ENCODE data around the gene LRRC36. TPM values are rescaled to one million over a fixed set of nuclear protein-coding genes. Genes with fewer than 3 reads are reported as not detected.

The LRRC36 gene
- total and polyA plus RNA-seq, 2 of the 13 experiments (the other 11 are each of a cell fraction or from before 2014, with no cell fraction given): 0.12 to 0.15 TPM

DNA sequence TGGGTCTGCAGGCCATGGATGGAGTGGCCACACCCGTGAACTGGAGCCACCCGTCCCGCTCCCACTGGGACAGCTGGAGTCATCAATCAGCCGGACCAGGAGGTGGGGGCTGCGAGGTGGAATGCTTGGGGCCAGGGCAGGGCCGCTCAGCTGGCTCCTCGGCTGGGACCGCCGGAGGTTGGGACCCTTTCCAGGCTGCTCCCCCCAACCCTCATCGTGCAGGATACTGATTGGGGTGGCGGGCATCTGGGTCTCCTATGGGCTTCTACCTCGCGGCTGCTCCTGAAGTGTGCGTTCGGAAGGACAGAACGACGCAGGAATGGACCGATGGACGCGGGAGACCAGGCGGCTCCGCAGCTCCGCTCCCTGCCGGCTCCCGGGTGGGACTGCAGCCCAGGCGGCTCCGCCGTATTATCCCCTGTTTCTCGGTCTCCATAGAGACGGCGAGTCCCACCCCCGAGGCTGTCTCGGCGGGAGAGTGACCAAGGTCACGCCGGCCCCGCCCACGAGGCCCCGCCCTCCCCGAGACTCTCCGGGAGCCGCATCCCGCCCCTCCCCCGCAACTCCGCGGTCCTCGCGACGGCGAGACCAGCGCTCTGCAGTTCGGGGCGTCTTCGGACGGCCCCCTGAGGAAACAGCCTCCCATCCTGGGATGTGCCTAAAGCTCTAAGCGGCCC lies 66.6 kb downstream of the LRRC36 start, which contains the start of gene TPPP3 (continued):
- TF ChIP-seq KLF16 (CRISPR knock-in tag; IDR thresholded peaks at IDR 0.05) (no peak), NPAS2 (CRISPR knock-in tag; IDR thresholded peaks at IDR 0.05; ENCODE audit: borderline replicate concordance) (no peak), MIXL1 (CRISPR knock-in tag; IDR thresholded peaks at IDR 0.05) (no peak), ETV5 (CRISPR knock-in tag; IDR thresholded peaks at IDR 0.05; ENCODE audit: borderline replicate concordance) (no peak), UBTF (CRISPR knock-in tag; IDR thresholded peaks at IDR 0.05) (peak; percentile 47; the same call in 1 of the 2 replicates), ZNF318 (CRISPR knock-in tag; IDR thresholded peaks at IDR 0.05) (no peak), FOXC1 (CRISPR knock-in tag; IDR thresholded peaks at IDR 0.05; ENCODE audit: borderline replicate concordance) (no peak), ZBTB42 (CRISPR knock-in tag; IDR thresholded peaks at IDR 0.05) (no peak), EHMT2 (IDR thresholded peaks at IDR 0.05; ENCODE audit: borderline replicate concordance, low read depth, low read length) (no peak), ZNF124 (CRISPR knock-in tag; IDR thresholded peaks at IDR 0.05) (no peak)
